NCI-H187 treated with DMSO at 0.1 percent for 48 hours (cell line): ENCODE data around the gene ASTN2.

ENCODE experiments used
- DNase-seq: peaks from one replicate; lab custom pipeline; 2025; lab: John Stamatoyannopoulos, UW

ASTN2 gene

GRCh38 chr9:117014061-117014460 is 400.8 kb downstream of the ASTN2 start:
- no peak for DNase-seq

DNA sequence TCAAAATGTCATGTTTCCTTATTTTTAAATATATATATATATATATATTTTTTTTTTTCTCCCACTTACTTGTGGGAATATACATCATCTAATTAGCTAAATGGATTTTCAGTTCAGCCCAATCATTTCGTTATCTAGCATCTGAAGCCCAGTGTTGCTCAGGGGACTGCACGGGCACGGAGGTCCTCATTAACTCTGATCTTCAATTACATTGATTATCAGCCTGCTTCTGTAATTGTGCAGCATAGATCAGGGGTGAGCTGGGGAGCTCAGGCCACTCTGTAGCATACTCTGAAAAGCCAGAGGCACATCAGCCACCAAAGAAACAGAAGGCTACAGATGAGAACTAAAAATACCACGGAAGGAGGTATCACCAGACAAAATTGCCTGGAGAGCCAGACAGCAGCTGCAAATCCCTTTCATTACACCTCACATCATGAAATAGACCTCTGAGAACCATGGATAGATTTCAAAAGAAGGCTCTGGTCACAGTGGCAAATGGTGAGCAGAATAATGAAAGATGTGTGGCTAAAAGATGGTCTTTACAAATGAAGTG is 401.3 kb downstream of the ASTN2 start:
- no peak for DNase-seq

GRCh38 chr9:117010061-117010460 is 404.8 kb downstream of the ASTN2 start:
- DNase-seq: no peak

DNA sequence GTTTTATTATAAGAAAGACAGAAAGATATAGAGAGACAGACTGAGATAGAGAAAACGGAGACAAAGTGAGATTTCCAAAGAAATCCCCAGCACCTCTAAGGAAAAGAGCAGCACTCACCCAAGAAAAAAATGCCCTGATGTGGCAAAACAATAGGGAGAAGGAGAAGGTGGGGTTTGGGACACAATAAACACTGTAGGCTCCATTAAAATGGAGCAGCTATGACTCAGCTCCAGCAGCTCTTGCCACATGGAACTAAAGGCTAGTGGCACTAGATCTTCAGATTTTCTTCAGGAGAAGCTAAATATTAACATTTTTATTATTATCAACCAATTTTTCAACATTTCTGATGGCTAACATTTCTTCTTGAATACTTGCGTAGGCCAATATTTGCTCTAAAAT is 406.0 kb downstream of the ASTN2 start:
- DNase-seq: no peak

DNA sequence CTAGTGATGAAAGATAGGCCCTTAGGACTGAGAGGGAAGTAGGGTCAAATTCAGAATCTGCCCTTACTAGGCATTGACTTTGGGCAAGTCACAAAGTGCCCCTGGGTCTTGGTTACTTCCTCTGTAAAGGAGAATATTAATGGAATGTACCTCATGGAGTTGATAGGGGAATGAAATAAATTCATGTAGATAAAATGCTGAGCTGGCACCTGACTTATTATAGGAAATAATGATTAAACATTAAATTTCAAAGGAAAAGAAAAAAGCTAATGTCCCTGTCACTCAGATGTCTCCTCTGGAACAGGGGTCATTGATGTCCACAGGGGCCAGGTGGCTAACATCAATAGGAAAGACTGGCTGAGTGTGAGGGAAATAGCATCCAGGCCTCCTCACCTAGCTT is 406.4 kb downstream of the ASTN2 start:
- no peak for DNase-seq

DNA sequence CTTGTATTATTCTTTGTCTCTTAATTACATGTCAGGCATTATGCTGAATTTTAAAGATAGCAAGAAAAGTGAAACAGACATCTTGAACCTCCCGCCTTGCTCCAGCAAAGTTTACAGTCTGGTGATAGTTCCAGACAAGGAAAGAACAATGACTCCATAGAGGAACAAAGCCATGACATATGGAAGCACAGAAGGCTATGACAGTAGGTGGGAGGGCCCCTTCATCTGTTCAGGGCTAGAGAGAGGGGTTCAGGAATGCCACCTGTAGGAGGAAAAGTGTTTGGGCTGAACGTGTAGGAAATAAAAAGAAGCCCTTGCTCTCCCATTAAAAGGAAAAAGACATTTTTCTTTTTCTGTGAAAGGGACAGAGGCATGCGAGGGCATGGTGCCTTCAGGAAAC is 412.2 kb downstream of the ASTN2 start:
- DNase-seq: no peak

DNA sequence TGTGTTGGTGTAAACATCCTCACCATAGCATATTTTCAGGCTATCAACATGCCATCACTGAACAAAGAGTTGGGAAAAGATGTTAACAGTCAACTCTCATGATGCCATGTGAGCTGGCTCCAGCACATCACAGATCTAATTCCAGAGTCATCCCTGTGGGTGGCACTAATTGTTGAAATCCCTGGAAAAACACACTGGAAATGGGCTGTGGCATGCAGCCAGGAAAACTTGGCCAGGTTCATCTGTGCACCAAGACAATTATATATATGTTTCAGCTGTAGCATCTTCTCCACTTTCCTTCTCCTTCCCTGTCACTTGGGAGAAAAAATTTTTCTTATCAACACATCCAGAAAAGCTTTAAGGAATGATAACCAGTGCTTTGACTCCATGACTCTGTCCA is 414.0 kb downstream of the ASTN2 start:
- no peak for DNase-seq

- no peak for DNase-seq
Observed at GRCh38 chr9:117000196-117000723, 414.6 kb downstream of the ASTN2 start.

DNA sequence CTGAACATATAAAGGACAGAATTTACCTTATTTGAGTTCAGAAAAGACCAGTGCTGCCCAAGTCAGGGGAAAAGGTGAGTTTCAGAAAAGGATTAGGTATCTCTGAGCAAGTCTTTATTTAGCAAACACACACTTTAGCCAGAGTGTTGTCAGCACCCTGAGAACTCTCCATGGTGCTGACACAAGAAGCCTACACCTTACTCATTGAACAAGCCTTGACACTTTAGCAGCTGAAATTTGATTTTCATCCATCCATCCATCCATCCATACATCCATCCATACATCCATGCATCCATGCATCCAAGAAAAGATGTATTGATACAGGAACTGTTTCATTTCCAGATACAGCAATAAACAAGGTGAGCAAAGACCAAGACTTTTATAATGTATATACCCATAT is 416.6 kb downstream of the ASTN2 start:
- no peak for DNase-seq

DNA sequence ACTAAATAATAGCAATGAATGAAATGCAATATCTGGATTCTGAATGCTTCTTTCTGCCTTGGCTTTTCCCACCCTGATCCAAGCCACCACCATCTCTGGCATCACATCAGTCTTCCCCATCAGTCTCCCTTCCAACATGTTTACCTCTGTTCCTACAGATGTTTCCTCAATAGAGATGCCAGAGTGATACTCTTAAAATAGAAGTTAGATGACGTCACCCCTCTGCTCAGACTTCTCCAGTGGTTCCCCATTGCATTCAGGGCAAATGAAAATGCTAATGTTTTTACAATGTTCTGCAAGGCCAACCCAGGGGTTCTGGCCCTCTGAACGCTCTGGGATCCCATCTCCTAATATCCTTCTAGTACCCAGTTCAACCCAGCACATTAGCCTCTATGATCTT is 422.0 kb downstream of the ASTN2 start:
- DNase-seq: no peak

GRCh38 chr9:116991051-116991450 is 423.8 kb downstream of the ASTN2 start:
- no peak for DNase-seq

- DNase-seq: no peak
Observed at GRCh38 chr9:116990592-116990991, 424.3 kb downstream of the ASTN2 start.

GRCh38 chr9:116987721-116988485 is 427.0 kb downstream of the ASTN2 start:
- no peak for DNase-seq

DNA sequence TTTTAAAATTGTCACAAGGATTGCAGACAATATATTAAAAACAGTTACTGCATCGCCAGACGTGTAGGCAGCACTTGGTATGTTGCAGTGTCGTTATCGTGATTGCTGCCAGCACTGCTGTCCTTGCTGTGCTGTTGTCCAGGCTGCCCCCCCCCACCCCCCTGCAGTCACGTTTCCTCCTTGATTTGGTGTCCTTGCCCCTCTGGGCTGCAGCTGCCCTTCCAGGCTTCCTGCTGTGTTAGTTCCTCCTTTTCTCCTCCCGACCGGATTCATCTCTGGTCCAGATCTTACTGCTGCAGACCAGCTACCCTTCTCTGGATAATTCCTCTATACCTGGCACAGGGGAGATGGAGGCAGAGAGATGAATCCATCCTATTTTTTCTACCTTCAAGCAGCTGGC is 428.8 kb downstream of the ASTN2 start:
- no peak for DNase-seq

DNA sequence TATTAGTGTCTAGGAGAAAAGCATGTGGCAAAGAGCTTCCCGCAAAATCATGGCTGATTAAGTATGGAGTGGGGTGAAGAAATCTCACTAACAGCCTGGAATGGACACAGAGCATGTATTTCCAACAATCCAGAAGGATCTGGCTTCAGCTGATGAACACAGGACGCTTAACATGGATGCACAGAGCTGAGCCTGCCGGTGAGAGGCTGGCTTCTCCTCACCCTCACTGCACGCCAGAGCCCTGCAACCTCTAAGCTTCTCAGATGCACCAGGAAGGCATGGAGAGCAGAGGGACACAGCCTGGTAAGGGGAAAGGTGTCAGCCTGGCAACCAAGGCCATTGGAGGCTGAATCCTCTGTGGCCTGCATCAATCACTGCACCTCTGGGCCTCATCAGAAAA is 429.3 kb downstream of the ASTN2 start:
- no peak for DNase-seq

DNA sequence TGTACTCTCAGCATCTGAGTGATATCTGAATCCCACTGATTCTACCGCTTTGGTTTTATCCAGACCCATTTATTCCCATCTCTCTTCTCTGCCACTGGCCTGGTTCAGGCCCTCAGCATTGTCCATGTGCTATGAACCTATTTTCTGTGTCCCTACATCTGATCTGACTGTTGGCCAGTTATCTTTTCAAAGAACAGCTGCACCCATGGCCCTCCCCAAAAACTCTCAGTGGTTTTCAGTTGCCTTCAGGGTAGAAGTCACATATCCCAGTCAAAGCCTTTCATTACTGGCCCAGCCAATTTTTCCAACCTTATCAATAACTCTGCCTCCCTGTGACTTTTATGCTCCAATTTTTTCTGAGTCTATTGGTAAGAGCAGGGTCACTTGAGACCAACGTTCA is 430.7 kb downstream of the ASTN2 start:
- no peak for DNase-seq

DNA sequence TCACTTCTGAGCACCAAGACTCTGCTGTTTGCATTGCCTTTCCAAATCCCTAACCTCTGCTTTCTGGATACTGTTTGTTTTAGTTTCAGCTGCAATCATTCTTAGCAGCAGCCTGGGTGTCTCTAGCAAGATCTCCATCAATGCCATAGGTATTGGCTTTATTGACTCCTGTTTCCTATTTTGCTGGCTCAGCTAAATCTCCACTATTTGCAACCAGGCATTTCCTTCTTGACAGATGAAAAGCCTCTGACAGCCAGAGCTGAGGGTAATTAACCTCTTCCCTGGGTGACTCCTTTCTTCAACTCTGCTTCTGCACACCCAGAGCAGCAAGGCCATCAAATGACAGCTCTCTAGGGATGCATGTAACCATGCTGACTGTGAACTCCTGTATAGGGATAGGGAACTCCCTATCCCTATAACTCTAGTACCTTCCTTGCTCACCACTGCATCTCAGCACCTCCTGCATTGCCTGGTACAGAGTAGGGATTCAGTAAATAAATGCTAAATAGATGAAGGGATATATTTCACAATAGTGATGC is 434.2 kb downstream of the ASTN2 start:
- no peak for DNase-seq

GRCh38 chr9:116979456-116979855 is 435.4 kb downstream of the ASTN2 start:
- DNase-seq: no peak

- DNase-seq: no peak
Observed at GRCh38 chr9:116978155-116978554, 436.7 kb downstream of the ASTN2 start.

GRCh38 chr9:116975126-116975525 is 439.7 kb downstream of the ASTN2 start:
- DNase-seq: no peak

DNA sequence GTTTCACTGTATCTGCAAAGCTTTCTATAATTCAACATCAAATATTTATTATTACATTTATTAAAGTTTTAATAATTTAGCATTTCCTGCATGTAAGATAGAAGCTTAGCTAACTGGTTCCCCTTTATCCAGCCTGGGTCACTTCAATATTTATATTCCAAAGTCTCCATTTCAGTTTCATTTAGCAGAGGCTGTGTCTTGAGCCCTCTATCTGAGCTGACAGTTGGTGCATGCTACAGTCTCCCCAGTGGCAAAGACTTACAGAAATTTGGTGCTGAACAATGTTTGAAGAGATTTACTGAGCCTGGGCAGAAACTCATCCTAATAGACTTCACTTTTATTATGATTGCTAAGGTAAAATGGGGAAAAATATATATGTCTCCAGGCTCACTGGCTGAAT is 448.7 kb downstream of the ASTN2 start:
- DNase-seq: no peak

GRCh38 chr9:116964258-116964657 is 450.6 kb downstream of the ASTN2 start:
- DNase-seq: no peak

DNA sequence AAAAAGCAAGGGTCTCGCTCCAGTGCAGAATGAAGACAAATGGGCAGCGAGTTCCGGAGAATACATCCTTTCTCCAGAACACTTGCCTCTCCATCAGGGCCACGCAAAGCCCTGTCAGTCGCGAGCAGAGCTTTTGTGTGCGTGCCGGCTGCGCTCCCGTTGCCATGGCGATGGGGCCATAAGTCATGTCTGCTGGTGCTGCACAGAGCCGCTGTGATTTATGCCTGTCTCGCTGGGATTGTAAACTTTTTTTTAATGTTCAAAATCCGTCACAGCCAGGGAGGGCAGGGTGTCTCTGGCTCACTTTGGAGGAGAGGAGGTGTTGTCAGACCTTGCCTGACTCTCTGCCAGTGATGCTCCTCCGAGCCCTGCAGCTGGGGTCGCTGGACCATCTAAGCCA is 455.0 kb downstream of the ASTN2 start:
- DNase-seq: no peak

DNA sequence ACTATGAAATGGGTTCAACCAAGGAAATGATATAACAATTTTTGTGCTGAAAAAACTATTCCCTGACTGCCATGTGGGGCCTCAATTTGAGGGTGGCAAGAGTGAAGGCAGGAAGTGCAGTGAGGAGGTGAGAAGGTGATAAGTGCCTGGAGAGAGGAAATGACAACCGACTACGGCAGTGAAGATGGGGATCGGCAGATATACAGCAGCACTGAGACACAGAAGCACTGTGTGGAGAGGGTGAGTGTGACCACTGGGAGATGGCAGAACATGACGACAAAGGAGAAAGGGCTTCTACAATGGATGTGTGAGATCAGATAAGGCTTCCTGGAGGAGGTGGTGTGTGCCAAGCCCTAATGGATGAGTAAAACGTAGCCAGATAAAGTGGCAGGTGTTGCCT is 456.0 kb downstream of the ASTN2 start:
- no peak for DNase-seq
